Measurements from ENCODE around the gene BICD2. TPM values are rescaled to one million over a fixed set of nuclear protein-coding genes. Genes with fewer than 3 reads are reported as not detected.

Gene BICD2
- total RNA-seq, 1 donor from 2014 or later, result 44.0 TPM

GRCh38 chr9:92790542-92791527 lies 26.2 kb upstream of the BICD2 start:
- TF ChIP-seq CTCF (IDR thresholded peaks at IDR 0.05; ENCODE audit: insufficient read depth, low read length, poor library complexity, severe bottlenecking), result peak; percentile 78
- peak; percentile 37 for DNase-seq (ENCODE audit: low read depth)
- Histone ChIP-seq H3K27me3 (ENCODE audit: control insufficient read depth, insufficient read depth, low read length) (peaks cover 4% of the 10 kb centered on the region), H3K4me3 (ENCODE audit: low read depth, low read length) (no peak overlapping the region), H3K36me3 (ENCODE audit: control insufficient read depth, insufficient read depth, low read length) (no peaks in the 10 kb centered on the region)

- Histone ChIP-seq H3K4me3 (ENCODE audit: low read depth, low read length) (no peak overlapping the region), H3K36me3 (ENCODE audit: control insufficient read depth, insufficient read depth, low read length) (no peaks in the 10 kb centered on the region), H3K27me3 (ENCODE audit: control insufficient read depth, insufficient read depth, low read length) (peaks cover 2% of the 10 kb centered on the region)
- no peak for DNase-seq (ENCODE audit: low read depth)
- TF ChIP-seq CTCF (IDR thresholded peaks at IDR 0.05; ENCODE audit: insufficient read depth, low read length, poor library complexity, severe bottlenecking), result no peak
Observed at GRCh38 chr9:92786298-92786697, 21.7 kb upstream of the BICD2 start.

GRCh38 chr9:92781899-92782298 lies 17.3 kb upstream of the BICD2 start:
- H3K36me3 ChIP-seq (ENCODE audit: control insufficient read depth, insufficient read depth, low read length), result no peaks in the 10 kb centered on the region
- no peak overlapping the region for H3K4me3 ChIP-seq (ENCODE audit: low read depth, low read length)
- TF ChIP-seq CTCF (IDR thresholded peaks at IDR 0.05; ENCODE audit: insufficient read depth, low read length, poor library complexity, severe bottlenecking), result no peak
- no peak for DNase-seq (ENCODE audit: low read depth)
- H3K27me3 ChIP-seq (ENCODE audit: control insufficient read depth, insufficient read depth, low read length), result no peaks in the 10 kb centered on the region

GRCh38 chr9:92780206-92780605 lies 15.6 kb upstream of the BICD2 start:
- DNase-seq (ENCODE audit: low read depth), result no peak
- no peak overlapping the region for H3K4me3 ChIP-seq (ENCODE audit: low read depth, low read length)
- TF ChIP-seq CTCF (IDR thresholded peaks at IDR 0.05; ENCODE audit: insufficient read depth, low read length, poor library complexity, severe bottlenecking), result no peak
- H3K27me3 ChIP-seq (ENCODE audit: control insufficient read depth, insufficient read depth, low read length), result no peaks in the 10 kb centered on the region
- H3K36me3 ChIP-seq (ENCODE audit: control insufficient read depth, insufficient read depth, low read length), result no peaks in the 10 kb centered on the region

- no peak overlapping the region for H3K4me3 ChIP-seq (ENCODE audit: low read depth, low read length)
- TF ChIP-seq CTCF (IDR thresholded peaks at IDR 0.05; ENCODE audit: insufficient read depth, low read length, poor library complexity, severe bottlenecking), result no peak
- H3K36me3 ChIP-seq (ENCODE audit: control insufficient read depth, insufficient read depth, low read length), result no peaks in the 10 kb centered on the region
- H3K27me3 ChIP-seq (ENCODE audit: control insufficient read depth, insufficient read depth, low read length), result peaks cover 2% of the 10 kb centered on the region
- DNase-seq (ENCODE audit: low read depth), result no peak
Observed at GRCh38 chr9:92775466-92775865, 10.8 kb upstream of the BICD2 start.
